HG03439 (cell line): Measurements from ENCODE around the gene GTSE1.

Source experiments
- ATAC-seq: cut with Tn5 transposase; IDR thresholded peaks from one replicate; pipeline ENCODE4 v1.9.1; 2021; ENCODE audit warnings: mild to moderate bottlenecking, moderate library complexity; ENCODE audit not compliant: unreplicated experiment

Gene GTSE1

DNA sequence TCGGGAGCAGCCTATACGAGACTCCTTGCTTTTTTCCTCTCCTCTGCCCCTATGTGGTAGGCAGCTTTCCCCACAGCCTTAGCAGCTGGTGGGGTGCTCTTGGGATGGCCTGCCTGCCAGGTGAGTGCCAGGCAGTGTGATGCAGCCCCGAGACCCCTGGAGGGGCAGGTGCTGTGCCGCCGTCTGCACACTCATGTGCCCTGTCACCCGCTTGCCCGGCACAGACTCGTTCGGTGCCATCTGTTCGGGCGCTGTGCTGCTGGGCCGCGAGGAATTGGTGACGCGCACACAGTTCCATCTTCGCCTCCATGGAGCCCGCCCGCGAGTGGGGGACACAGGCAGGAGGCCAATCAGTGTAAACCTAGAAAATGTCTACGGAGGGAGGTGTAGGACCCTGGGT, 54.0 kb downstream of the GTSE1 start:
- no peak for ATAC-seq

DNA sequence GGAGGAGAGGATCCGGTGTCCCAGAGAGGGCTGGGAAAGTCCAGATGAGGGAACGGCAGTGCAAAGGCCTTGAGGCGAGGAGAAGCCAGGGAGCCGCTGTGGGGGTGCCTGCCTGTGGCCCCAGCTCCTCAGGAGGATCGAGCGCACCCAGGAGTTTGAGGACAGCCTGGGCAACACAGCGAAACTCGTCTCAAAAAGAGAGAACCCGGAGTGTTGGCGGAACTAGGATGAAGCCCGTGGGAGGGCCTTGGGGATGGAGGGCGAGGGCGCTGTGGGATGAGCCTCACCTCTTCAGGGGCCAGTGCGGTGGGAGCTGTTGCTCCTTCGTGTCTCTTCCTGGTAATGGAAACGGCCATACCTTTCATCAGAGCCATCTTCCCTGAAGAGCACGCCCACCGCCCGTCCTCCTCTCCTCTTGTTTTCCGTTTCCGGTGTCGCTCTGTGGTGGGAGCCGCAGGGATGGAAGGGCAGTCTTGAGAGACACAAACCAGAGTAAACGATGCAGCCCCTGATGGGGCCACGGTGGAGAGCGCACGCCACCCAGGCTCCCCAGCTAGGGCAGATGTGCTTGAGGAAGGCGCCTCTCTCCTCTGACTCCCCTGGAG, 54.6 kb downstream of the GTSE1 start:
- ATAC-seq: no peak

DNA sequence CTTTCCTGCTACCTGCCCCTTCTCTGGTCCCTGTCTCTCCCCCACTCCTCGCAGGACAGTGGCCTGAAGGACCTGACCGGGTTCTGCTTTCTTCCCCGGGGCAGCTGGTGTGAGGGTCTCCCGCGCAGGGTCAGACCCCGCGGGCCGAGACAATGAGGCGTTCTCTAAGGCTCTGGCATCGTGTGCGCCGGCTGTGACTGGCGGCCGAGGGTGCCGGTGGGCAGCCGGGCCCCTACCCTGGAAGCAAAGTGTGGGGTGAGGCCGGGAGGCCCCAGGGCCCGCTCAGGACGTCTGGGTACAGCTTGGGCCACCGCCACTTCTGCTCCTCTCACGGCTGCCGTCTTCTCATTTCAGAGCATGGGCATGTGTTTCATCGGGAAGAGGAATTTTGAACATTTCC, 55.1 kb downstream of the GTSE1 start:
- no peak for ATAC-seq

DNA sequence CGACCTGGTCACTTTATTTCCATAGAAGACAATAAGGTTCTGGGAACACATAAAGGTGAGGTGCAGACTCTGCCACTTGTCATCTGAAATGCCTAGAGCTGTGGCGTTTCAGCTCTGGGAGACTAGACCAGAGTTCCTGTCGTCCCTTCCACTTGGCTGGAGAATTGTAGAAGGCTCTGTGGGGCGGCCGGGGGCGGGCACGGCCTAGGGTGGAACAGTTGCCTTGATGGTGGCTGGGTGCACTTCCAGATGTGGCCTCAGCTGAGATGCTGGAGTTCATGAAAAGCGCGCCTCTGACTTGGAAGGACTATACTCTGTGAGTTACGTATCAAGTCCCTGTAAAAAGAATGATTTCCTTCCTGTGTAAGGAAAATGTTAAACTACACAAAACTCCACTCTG, 55.6 kb downstream of the GTSE1 start:
- no peak for ATAC-seq

DNA sequence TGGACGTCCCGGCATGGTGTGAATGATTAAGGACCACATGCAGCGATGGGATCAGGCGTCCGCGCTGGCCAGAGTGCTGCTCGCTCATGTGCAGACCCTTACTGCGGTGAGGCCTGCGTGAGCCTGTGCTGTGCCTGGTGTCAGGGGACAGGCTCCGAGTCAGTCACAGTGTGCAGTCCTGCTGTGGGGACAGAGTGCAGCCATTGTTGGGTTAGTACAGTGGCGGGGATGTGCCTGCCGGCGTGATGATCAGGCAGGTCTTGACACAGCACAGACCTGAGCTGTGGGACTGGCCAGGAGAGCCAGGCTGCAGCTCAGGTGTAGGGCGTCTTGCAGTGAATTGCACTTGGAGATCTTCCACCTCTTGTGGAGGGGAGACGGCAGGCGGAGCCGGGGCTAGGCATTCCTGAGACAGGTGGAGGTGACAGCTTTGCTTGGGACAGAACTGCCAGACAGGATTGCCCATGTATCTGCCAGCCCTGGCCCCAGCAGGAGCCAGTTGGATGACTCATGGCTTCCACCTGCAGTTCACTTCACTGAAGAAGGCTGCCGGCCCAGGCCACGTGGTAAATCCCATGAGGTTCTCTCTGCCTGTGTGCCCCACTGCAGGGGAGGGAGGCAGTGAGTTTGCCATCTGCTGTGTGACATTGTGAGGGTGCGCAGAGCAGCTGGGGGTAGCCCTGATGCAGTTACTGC, 56.2 kb downstream of the GTSE1 start:
- ATAC-seq: no peak

DNA sequence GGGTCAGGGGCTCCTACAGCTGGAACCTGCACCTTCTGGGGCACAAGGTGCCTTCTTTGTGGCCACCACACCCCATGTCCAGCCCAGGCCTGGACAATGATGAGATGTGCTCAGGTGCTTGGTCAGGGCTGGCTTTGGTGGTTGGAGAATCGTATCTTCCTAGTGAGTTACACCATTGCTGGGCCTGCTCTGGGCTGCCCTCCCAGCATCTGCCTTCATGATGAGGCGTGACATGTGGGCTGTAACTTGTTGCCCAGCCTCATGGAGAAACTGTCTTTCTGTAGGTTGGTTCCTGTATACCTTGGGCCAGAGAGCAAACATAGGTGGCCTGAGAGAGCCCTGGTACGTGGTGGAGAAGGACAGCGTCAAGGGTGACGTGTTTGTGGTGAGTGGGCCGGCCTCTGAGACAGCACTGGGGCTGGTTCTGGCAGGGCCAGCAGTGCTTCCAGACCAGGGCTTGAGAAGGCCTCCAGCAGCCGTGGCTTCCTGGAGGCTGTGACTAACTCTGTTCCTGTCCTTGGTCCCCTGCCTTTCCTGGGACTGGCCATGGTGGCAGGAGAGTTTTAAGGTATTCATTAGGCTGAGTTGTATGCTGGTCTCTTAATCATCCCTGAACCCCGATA, 56.9 kb downstream of the GTSE1 start:
- ATAC-seq: no peak

DNA sequence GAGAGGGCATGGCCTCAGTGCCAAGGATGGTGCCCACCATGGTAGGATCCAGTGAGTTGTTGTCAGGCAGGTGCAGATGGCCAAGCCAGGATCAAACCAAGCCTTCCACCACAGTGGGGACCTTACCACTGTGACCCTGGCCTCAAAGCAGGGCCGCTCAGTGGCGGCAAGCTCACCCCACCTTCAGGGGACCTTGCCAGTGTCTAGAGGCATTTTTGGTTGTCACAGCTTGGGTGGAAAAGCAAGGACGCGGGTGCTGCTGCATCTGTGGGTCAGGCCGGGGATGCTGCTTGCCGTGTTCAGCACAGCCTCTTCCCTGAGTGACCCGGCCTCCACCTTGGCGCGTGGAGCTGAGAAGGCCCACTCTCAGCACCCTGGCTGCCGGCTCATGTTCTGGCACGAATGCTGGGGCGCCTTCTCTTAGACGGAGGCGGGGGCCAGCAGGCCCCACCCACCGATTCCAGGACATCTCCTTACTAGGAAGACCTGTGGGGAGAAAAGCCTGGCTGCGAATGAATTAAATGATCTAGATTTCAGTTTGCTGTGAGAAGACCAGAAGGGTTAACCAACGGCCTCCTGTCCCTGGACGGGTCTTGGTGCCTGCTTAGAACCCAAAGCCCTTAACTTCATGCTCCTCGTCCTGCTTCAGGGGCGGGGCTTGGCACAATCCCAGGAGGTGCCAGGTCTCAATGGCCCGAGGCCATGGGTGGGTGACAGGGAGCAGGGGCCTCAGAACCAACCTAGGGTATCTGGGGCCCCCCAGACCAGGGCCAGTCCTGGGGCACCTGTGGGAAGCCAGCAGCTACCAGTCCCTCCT, 57.7 kb downstream of the GTSE1 start:
- no peak for ATAC-seq

DNA sequence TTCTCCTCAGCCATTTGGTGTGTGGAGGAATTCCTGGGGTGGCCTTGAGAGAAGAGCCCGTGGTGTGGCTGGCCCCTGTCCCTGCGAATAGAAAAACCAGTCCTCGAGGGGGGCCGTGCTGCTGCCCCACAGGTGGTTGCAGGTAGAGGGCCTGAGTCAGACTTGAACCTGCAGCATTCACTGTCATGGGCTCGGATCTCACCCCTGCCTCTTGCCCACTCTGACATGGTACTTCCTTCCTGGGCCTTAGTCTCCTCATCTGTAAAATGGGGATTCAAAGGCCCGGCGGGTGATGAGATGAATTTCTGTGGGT, 58.3 kb downstream of the GTSE1 start:
- ATAC-seq: no peak

DNA sequence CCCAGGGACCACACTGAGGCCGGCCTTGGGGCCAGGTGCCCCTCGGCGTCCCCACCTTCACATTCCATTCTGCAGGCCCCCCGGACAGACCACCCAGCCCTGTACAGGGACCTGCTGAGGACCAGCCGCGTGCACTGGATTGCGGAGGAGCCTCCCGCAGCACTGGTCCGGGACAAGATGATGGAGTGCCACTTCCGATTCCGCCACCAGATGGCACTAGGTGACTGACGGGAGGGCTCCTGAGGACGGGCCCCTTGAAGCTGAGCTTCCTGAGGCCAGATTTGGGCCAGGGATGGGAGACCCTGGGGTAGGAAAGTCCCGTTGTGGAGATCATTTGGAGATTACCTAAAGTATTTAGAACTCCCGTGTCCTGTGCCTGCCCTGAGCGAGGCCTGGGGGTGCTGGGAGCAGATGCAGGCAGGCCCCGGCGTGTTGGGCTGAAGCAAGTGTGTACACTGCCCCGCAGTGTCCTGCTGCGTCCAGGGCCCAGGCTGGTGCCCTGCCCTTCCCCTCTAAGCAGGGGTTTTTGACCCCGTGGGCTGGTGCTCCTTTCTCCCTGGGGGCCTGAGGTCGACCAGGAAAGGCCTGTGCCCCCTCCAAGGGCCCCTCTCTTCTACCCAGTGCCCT, 58.8 kb downstream of the GTSE1 start:
- no peak for ATAC-seq

DNA sequence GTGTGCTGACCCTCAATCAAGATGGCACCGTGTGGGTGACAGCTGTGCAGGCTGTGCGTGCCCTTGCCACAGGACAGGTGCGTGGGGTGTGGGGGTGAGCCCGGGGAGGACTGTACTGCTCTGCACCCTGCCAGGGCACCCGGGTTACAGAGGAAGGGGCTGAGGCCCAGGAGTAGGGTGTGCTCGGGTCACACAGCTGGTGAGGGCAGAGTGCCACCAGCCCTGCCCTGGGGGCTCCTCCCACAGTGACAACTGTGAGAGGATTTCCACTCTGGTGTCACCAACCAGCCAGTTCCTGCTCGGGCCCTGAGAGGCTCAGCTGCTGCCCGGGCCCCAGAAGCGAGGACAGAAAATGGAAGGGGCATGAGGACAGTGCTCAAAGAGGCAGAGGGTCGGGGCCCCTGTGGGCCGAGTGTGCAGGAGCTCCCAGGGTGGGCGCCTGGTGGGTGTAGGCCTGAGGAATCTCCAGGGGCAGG, 59.4 kb downstream of the GTSE1 start:
- ATAC-seq: no peak

DNA sequence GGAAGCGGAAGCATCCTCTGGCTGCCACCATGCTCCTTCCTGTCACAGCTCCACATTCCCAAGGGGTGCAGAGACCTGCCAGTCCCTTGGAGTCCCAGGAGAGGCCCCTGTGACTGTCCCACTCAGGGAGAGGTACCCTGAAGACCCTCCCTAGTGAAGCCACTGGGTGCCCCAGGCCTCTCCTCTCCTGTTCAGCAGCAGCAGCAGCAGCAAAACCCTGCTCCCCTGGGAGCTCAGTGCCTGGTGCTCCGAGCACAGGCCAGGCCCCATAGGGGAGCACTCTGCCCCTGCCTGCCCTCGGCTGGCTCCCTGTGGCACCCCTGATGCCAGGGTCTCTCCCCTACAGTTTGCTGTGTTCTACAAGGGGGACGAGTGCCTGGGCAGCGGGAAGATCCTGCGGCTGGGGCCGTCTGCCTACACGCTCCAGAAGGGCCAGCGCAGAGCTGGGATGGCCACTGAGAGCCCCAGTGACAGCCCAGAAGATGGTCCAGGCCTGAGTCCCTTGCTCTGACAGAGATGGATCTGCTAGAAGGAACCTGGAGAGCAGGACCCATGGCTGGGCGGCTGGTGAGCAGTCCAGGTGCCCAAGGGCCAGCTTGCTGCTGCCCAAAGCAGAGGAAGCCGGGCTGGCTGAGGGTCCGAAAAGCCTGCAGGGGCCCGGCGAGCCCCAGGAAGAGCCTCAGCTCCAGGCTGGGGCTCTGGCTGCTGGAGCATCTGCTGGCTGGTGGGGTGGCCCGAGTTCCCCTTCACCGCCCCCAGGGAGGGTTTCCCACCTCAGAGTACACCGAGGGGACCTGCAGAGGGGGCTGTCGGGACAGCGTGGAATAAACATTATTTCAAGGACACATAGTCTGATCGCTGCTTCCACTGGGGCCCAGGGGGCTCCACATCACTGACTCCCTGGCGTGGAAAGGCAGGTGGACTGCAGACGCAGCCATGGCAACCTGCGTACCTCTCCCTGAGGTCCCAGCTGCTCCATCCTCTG, 60.1 kb downstream of the GTSE1 start:
- no peak for ATAC-seq

DNA sequence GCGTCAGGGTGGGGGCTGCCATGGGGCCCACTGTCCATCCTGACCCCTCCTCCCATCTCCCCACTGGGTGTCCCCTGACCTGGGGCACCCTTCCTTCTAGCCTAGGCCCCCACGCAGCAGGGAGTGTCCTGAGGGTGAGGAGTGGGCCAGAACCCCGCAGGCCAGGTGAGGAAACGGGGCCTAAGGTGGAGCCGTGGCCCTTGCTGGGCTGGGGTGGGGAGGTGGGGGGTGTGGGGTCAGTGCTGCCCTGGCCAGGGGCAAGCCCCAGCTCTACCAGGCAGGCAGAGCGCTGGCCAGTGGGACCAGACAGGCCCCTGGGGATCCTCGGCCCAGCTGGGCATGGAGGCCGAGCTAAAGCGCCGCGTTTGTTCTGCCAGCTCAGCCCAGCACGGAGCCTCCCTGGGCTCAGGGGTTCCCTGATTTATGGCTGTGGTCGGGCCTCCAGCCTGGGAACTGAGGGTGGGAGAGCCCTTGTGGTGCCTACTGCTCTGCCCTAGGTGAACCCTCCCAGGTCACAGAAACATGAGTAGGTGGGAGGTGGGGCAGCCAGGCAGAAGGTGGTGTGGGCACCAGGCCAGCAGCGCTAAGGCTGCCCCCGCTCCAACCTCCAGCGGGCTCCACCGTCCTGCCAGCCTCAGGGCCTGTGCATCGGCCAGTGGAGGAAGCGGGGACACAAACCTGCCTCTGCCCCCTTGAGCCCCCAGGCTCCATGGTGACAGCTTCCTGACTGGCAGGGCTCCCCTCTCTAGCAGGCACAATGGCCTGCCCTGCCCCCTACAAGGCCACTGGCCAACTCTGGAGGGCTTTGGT, 61.2 kb downstream of the GTSE1 start:
- ATAC-seq: no peak

DNA sequence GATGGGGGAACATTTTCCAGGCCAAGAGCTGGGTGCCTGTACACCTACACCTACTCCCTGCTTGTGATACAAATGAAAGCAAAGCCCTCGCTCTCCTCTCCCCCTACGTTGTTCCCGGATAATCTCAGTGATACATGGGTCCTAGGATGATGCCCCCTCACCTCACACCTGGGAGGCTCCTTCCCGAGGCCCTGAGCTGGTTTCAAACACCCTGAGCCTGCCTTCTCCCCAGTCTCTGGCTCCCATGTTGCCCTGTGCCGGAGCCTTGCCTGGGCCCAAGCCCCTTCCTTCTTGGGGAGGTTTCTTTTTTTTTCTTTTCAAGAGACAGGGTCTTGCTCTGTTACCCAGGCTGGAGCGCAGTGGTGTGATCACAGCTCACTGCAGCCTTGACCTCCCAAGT, 62.1 kb downstream of the GTSE1 start:
- no peak for ATAC-seq

DNA sequence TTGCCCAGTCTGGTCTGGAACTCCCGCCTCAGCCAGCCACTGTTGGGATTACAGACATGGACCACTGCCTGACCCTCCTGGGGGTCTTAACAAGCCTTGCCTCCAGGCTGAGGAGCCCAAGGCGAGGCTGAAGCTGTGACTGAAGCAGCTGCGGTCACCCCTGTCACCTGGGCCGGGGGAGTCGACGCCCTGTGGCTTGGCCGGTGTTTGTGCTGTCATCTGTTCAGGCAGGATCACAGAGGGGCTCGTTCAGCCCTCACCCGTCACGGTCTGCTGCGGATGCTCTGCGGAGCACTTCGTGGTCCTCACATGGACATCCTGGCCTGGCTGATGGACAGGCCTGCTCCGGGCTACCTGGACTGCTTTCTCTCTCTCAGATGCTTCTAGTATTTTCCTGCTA, 62.7 kb downstream of the GTSE1 start:
- no peak for ATAC-seq

DNA sequence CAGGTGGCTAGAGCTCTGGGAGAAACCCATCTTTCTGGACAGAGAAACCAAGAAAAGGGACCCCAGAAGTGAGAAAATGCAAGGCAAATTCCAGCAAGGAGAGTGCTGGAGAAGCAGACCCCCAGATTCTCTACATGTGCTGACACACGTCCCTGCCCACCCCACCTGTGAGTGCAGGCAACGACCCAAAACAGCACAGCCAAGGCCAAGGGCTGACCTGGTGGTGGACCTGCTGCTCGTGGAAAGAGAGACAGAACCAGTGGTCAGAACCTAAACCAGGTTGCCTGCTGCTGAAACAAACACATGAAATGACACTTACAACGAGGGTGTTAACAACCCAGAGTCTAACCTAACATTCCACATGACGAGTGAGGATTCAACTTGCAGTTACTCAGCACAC, 63.4 kb downstream of the GTSE1 start:
- ATAC-seq: no peak

DNA sequence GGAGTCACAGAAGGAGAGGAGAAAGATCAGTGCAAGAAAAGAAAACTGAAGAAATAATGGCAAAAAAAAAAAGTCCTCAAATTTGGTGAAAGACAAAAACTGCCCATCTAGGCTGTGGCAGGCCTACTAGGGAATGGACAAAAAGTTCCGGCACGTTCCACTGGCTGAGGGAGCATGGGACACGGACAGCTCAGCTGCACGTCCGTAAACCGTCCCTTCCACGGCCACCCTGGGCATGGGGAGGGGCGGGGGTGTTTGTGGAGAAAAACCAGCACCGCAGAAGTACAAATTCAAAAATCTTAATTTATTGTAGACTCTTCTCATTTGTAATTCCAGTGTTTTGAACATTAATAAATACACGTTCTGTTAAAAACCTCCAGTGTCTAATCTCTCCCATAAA, 64.2 kb downstream of the GTSE1 start:
- ATAC-seq: no peak

DNA sequence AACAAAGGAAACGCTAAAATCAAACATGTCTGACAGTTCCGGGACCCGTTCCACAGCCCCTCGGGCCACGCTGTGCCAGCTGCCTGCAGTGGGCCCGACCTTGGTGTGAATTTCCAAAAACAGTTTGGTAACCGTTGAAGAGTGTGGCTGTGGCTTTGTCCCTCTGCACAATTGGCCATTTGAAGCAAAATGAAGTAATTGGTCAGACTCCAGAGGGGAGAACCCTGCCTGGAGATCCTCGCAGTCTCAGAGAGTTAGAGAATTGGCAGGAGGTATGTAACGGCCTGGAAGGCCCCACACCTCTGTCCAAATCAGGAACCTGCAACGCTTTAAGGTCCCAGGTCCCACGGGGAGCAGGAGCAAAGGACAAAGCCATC, 65.1 kb downstream of the GTSE1 start:
- no peak for ATAC-seq

DNA sequence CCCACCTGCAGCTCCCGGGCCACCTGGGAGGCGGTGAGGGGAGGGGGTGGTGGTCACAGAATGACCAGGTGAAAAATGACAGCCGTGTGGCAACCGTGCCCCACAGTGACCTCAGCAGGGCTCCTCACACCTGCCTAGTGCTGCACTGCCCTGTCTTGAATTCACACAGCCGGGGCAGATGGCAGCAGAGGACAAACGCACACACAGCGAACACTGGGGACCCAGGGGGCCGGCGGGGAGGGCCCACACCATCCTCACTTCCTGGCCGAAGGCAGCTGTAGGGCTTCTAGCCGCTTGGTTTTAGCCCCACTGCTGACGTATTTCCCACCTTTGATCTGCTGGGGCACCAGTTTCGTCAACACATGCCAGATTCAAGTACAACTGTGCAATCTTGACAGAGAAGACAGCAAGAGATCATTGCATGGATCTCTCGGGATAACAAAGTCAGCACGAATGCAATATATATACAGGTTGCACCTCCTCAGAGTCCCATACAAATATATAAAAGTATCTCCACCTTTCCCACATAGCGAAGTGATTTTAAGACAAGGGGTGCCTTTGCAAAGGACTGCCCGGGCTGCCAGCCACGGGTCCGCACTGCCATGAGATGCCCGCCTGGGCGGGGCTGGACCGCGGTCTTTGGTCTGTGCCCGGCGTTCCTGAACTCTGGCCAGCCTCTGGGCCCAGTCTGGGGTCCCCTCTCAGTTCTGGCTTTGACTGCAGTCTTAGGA, 65.7 kb downstream of the GTSE1 start:
- no peak for ATAC-seq
